IPS DF 4.7 (cell line): ENCODE results near the gene ANKRD31.
"Not testable (repeated sequence)": the region's sequence is repeated elsewhere in the genome, so short reads cannot be mapped to it uniquely, and the experiment has no call there.

Experiments used
- DNase-seq: peaks from one replicate; pipeline ENCODE4 v3.0.0-alpha.2; 2013; ENCODE audit warnings: low spot score; ENCODE audit errors: extremely low read depth

The ANKRD31 gene

GRCh38 chr5:75142566-75143136, 94.0 kb downstream of the ANKRD31 start:
- DNase-seq: no peak

DNA sequence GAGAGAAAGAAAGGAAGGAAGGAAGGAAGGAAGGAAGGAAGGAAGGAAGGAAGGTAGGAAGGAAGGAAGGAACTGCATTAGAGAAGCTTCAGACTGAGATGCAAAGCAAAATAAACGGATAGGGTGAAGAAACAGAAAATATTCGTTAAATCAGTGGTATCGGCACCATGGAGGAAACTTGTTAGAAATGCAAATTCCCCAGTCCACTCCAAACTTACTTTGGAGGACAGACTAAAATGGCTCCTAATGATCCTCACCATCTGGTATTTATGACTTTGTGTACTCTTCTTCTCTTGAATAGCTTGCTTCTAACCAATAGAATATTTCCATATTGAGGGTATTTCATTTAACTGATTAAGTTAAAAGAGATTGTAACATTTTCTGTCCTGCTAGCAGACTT, 96.4 kb downstream of the ANKRD31 start:
- no peak for DNase-seq

DNA sequence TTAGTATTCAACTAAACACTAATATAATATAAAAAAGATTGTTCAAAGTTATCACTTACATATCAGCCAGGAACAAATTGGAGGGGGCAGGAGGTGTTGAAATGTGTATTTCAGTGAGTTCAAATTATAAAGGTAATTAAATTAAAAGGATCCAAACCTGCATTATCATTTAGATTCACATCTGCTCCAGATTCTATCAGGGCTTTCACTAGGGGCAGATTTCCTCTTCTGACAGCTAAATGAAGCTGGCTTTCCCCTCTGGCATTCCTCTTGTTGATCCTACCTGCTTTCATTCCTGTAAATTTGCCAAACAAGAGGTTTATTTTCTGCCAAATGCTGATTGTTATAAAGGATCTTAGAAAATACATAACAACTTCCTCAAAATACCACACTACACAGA, 98.0 kb downstream of the ANKRD31 start:
- DNase-seq: no peak

GRCh38 chr5:75130818-75131349, 105.8 kb downstream of the ANKRD31 start:
- DNase-seq: no peak

GRCh38 chr5:75116856-75117255, 119.8 kb downstream of the ANKRD31 start:
- no peak for DNase-seq

DNA sequence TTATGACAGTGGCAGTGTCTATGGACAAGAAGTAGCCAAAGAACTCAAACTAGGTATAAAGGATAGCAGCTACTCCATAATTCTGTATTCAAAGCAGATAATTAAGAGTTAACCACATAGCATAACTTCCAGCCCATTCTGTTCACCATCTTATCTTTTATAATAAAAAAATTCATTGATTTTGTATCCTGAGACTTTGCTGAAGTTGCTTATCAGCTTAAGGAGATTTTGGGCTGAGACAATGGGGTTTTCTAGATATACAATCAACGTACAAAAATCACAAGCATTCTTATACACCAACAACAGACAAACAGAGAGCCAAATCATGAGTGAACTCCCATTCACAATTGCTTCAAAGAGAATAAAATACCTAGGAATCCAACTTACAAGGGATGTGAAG, 122.4 kb downstream of the ANKRD31 start:
- DNase-seq: not testable (repeated sequence)

DNA sequence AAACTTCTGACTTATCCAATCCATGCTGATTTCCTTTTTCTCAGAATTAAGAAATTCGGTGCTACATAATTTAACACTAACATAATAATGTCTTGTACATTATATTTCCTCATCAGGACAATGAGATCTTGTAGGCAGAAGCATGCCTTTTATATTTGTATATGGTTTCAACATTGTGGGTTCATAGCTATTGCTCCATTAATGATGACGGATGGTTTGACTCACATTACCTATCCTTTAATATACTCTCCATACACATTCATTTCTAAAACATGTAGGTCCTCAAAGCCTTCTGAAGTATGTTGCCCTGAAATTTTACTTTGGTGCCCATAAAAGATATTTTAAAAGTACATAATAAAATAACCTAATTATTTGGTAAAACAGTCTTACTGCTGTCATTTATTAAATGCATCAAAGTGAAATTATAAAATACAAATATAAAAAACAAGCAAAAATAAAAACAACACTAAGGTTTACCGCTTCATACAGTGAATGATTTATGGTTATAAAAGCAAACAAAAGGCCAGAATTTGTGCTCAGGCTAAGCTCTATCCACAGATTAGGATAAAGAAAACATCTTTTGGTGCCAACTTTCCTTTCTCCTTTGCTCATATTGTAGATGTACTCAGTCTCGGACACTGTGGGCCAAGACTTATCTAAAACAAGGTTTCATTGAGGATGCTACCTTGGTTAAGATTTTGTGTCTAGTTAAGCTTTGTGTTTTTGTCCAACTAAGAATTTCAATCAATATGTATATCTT, 123.1 kb downstream of the ANKRD31 start:
- DNase-seq: no peak

DNA sequence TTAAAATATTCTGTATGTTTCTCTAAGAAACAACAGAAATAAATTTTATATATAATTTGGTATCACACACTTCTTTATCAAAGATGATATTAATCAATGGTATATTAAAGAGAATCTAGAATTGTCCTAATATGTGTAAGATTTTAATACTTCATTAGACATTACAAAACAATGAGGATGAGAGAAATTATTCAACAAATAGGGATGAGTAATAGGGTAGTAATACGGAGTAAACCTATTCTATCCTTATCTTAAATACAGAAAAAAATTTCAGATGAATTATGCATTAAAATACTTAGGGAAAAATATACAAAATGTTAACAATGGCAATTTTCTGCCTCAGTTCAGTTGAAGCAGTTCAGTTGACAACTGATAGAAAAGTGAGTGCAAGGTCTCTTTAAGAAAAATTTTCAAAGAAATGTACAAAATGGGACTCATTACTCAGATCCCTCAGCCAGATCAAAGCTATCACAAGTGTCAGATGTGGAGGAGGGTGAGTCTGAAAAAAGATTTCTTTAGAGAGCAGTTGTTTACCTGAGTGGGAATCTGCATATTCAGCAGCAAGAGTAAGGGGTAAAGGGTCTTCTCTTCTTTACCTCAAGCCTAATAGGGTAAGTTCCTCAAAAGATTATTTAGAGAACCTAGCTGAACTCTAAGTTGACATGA, 127.6 kb downstream of the ANKRD31 start:
- DNase-seq: no peak

GRCh38 chr5:75108515-75108914, 128.2 kb downstream of the ANKRD31 start:
- no peak for DNase-seq

DNA sequence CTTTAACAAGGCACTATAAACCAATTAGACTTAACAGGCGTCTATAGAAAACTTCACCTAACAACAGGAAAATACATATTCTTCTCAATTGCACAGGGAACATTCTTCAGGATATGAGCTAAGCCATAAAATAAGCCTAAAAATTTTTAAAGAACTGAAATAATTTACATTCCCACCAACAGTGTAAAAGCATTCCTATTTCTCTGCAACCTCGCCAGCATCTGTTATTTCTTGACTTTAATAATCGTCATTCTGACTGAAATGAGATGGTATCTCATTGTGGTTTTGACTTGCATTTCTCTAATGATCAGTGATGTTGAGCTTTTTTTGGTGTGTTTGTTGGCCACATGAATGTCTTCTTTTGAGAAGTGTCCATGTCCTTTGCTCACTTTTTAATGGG, 140.7 kb downstream of the ANKRD31 start:
- not testable (repeated sequence) for DNase-seq

GRCh38 chr5:75091597-75091996, 145.1 kb downstream of the ANKRD31 start:
- no peak for DNase-seq

GRCh38 chr5:75089662-75090061, 147.0 kb downstream of the ANKRD31 start:
- DNase-seq: no peak

GRCh38 chr5:75089137-75089536, 147.5 kb downstream of the ANKRD31 start:
- no peak for DNase-seq

- DNase-seq: no peak
Observed at GRCh38 chr5:75088648-75089047, 148.0 kb downstream of the ANKRD31 start.

GRCh38 chr5:75081510-75081909, 155.2 kb downstream of the ANKRD31 start:
- no peak for DNase-seq

DNA sequence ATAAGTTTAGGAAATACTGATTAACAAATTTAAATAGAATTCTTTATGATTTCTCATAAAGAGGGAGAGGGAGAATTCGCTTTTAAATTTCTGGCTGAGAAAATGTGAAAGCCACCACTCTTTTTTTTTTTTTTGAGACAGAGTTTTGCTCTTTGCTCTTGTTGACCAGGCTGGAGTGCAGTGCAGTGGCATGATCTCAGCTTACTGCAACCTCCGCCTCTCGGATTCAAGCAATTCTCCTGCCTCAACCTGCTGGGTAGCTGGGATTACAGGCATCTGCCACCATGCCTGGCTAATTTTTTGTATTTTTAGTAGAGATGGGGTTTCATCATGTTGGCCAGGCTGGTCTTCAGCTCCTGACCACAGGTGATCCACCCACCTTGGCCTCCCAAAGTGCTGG, 157.3 kb downstream of the ANKRD31 start:
- DNase-seq: not testable (repeated sequence)

DNA sequence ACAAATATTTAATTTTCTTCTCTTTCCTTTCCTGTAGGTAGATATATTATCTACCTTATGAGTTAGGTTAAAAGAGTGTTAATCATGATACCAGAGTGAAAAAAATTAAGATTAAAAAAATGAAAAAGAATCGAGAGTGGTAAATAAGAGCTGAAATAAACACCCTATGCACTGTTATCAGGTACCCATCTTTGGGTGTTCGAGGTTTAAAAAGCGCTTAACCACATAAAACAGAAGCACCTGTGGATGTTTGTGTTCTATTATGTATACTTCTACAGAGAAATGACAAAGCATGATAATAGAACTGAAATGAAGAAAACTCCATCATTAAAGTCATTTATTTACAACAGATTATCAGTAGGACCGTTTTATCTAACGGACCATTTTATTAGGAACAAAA, 158.7 kb downstream of the ANKRD31 start:
- no peak for DNase-seq

DNA sequence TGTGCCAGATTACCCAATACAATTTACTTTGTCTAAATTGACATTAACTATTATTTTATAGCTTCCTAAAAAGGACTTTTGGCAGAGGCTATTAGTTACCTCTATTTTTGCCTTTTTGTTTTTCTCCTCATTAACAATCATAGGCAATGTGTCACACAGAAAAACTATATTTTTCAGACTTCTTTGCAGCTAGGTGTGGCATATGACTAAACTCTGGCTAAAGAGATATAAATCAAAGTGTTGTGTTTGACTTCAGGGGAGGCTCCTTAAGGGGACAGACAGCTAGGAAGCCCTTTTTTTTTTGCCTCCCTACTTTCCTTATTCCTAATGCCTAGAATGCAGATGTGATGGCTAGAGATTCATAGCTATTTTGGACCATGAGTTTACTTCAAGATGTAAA, 164.6 kb downstream of the ANKRD31 start:
- DNase-seq: no peak

DNA sequence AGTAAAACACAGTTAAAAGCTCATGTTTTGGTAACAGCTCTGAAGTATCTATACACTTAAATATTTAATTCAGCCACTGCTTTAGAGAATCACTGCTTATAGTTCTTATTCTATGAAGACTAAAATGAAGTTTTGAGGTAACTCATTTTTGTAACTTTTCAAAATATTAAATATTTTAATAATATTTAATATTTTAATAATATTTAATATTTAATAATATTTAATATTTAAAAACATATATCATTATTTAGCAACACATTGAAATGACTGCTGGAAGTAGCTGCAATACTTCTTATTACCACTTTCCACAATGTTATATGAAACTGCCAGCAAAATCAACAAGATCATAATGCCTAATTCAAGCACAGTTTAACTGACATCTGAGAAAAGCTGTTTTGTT, 165.6 kb downstream of the ANKRD31 start:
- DNase-seq: no peak

GRCh38 chr5:75067434-75067833, 169.2 kb downstream of the ANKRD31 start:
- DNase-seq: no peak

- DNase-seq: no peak
Observed at GRCh38 chr5:75062925-75063531, 173.7 kb downstream of the ANKRD31 start.

DNA sequence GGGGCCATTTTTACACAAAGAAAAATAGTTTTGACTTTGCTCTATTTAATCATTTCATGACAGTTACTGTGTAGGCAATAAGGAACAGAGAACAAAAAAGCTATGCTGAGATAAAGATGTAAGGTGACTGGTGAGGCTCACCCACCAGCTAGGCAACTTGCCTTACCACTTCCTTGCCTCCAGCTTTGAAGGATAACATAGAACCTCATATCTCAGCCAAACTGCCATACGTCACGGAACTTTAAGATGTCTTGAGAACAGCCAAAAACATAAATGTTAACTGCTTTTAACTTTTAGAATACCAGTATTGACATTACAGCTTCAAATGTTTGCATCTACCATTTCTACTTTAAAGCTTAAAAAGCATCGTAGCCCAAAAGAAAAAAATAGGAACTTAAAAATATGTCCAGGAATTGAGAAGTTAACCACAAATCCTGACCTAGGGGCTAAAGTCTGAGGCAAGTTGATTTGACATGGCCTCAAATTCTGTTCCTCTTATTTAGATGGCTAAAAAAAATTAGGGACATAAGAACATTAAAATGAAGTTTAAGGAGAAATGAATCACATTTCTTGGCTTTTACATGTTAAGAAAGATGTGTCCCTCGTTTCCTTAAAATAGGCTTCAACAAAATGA, 176.6 kb downstream of the ANKRD31 start:
- no peak for DNase-seq
